GM19463 (cell line): ENCODE results near the gene FBXO17.
"Not testable (repeated sequence)": the region's sequence is repeated elsewhere in the genome, so short reads cannot be mapped to it uniquely, and the experiment has no call there.

Experiments
- ATAC-seq: cut with Tn5 transposase; IDR thresholded peaks from one replicate; pipeline ENCODE4 v1.9.1; 2021; ENCODE audit warnings: mild to moderate bottlenecking, moderate library complexity; ENCODE audit not compliant: unreplicated experiment

FBXO17 gene

GRCh38 chr19:38945562-38946228 lies 29.8 kb downstream of the FBXO17 start:
- ATAC-seq: no peak

- no peak for ATAC-seq
Measured at GRCh38 chr19:38944981-38945506, 30.5 kb downstream of the FBXO17 start.

DNA sequence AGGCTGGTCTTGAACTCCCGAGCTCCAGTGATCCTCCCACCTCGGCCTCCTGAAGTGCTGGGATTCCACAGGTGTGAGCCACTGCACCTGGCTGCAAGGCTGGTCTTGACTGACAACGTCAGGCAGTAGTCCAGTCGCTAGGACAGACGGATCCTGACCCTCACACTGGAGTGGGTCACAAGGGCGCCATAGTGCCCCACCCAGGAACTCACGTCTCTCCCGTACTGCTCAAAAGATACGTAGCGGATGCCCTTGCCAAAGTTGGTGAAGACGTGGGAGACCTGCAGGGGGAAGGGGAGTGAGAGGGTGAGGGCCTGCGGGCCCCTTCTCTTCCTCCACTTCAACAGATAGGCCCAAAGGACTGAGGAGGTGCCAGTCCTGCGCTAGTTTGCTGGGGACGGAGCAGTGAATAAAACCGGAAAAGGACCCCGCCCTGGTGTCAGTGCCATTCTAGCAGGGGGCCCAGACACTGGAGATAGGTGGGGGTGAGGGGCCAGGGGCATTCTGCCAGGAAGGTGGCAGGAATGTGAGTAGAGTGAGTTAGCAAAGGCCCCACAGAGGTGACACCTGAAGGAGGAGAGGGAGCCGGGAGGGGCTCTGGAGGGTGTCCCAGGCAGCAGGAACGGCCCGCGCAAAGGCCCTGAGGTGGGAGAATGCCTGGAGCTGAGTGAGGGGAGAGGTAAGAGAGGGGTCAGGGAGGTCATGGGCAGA lies 32.9 kb downstream of the FBXO17 start:
- ATAC-seq: no peak

GRCh38 chr19:38941979-38942378 lies 33.6 kb downstream of the FBXO17 start:
- no peak for ATAC-seq

- ATAC-seq: not testable (repeated sequence)
Measured at GRCh38 chr19:38941466-38941865, 34.1 kb downstream of the FBXO17 start.

DNA sequence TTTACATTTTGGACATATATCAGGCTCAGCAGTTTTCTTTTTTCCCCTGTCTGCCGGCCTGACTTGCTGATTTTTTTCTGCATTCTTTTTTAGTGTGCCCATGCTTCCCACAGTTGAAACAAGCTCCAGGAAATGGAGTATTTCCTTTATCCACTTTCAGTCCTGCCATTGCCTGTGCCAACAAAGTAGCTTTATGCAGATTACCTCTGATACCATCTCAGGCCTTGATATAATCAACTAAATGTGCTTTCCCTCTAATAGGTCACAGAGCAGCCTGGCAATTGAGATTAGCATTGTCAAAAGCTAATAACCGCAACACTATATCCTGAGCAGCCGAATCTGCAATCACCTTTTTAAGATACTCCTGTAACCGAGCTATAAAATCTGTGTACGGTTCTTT lies 35.6 kb downstream of the FBXO17 start:
- no peak for ATAC-seq

DNA sequence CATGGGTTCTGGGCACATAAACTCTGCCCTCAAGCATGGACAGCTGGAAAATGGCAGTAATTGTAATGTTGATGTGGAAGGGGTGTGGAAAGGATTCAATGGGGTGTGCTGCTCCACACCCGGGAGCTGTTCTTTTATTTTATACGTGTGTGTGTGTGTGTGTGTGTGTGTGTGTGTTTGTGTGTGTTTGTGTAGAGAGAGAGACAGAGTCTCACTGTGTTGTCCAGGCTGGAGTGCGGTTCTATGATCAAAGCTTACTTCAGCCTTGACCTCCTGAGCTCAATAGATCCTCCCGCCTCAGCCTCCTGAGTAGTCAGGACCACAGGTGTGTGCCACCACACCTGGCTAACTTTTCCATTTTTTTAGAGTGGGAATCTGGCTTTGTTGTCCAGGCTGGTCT lies 42.0 kb downstream of the FBXO17 start:
- no peak for ATAC-seq

GRCh38 chr19:38932425-38933179 lies 42.9 kb downstream of the FBXO17 start:
- no peak for ATAC-seq

DNA sequence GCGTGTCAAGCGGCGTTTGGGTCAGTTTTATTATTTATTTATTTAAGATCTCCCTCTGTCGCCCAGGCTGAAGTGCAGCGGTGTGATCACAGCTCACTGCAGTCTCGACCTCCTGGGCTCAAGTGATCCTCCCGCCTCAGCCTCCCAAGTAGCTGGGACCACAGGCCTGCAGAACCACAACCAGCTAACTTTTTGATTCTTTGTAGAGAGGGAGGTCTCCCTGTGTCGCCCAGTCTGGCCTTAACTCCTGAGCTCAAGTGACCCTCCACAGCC lies 44.1 kb downstream of the FBXO17 start:
- ATAC-seq: no peak

GRCh38 chr19:38930776-38931520 lies 44.6 kb downstream of the FBXO17 start, which contains the start of gene MRPS12:
MRPS12 (plus strand) TSS chr19:38930944; CDS start chr19:38931295, 351 bp downstream.
- peak; percentile 89 for ATAC-seq

DNA sequence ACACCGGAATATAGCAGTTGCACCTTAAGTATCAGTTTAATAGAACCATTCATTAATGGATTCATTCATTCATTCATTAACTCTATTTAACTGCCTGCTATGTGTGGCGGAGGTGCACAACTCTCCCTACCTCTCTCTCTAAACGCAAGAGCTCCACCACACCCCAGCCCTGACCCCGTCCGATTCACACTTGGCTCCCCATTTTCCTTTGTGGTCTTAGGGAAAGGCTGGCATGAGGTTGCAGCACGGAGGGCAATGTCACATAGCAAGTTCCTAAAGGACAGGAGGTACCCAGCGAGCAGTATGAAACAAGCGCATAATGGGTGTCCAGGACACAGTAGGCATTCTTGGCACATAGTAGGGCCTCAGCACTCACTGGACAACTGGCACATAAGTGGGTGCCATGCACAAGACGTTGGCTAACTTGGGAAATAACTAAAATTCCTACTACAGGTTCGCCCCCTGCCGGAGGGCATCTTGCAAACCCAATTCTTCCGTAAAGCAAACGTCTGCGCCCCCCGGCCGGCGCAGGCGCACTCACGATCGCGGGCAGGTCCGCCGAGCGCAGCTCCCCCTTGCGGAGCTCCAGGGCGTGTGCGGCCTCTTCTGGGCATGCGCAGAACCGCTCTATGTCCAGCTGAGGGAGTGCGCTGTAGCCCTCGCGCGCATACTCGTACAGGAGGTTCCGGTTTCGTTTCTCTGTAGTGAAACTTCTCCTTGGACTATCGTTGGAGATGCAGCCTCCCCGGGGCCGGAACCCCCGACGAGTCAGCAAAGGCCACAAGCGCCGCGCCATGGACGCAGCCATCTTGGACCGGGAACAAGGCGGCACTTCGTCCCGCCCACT lies 45.4 kb downstream of the FBXO17 start, which contains the start of gene SARS2:
Gene SARS2, minus strand, starts transcription at position 835 of the 847 bp plus-strand sequence. Its CDS starts 27 bp downstream, at position 808.
- peak; percentile 65 for ATAC-seq

DNA sequence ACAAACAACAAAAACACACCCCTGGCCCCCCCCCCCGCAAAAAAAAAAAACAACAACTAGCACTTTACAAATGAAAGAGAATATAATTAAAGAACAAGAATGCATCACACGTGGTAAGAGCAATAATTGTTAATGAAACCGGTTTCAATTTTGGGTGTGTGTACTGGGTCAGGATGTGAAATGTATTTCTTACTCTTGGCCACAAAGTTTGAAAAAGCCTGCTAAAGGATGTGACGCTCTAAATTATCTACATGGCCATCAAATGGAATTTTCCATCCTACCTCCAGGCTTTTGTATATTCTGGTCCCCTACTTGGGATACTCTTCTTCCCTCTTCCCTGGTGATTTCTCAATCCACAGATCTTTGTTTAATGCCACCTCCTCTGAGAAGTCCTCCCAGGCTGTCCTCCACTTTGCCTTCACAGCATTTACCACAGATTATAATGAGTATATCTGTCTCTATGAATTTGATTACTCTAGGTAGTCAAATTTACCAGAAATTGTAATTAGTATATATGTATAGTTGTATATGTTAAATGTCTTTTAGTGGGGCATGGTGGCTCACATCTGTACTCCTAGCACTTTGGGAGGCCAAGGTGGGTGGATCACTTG lies 47.0 kb downstream of the FBXO17 start:
- ATAC-seq: no peak

DNA sequence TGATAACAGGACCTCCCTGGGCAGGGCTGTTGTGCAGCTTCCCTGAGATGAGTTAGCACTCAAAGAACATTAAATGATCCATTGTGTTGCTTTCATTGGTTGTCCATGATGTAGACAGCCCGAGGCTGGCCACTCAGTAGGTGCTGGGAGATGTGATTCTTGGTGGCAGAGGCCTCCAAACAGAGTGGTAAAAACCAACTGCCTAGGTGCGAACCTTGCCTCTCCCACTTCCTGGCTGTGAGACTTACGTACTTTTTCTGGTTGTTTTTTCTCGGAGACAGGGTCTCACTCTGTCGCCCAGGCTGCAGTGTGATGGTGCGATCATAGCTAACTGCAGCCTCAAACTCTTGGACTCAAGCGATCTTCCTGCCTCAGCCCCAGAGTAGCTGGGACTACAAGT lies 51.2 kb downstream of the FBXO17 start:
- no peak for ATAC-seq

GRCh38 chr19:38922482-38922881 lies 53.1 kb downstream of the FBXO17 start:
- no peak for ATAC-seq

DNA sequence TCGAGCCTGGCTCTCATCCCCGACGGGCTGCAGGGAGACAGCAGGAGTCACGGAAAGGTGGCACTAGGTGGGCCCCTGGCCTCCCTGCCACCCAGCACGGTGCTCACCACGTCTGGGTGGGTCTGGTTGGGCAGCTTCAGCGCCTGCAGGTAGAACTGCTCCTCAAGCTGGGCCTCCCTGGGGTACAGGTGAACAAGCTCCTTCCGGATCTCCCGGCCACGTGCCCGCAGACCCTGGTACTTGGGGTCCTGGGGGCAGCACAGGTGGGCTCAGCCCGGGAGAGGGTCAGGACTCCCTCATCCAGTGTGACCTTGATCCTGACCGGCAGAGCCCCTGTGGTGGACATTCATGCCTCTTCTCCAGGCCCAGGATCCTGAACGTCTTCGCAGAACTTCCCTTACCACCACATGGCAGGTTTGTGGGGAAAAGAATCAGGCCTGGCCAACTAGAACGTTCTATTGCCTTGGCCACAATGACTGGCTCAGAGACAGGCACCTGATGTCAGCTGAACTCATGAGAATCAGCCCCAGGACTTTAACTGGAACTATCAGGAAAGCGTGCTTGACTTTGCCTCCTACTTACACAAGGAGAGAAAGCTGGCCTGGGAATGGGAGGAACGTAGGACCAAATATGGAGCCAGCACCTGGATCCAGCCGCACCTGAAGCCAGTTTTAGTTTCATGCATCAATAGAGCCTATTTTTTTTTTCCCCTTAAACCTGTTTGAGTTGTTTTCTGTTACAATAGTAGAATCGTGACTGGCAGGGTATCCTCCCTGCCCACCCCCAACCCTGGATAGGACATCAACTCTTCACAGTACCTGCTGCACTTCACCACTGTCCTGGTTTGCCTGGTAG lies 53.9 kb downstream of the FBXO17 start:
- no peak for ATAC-seq

DNA sequence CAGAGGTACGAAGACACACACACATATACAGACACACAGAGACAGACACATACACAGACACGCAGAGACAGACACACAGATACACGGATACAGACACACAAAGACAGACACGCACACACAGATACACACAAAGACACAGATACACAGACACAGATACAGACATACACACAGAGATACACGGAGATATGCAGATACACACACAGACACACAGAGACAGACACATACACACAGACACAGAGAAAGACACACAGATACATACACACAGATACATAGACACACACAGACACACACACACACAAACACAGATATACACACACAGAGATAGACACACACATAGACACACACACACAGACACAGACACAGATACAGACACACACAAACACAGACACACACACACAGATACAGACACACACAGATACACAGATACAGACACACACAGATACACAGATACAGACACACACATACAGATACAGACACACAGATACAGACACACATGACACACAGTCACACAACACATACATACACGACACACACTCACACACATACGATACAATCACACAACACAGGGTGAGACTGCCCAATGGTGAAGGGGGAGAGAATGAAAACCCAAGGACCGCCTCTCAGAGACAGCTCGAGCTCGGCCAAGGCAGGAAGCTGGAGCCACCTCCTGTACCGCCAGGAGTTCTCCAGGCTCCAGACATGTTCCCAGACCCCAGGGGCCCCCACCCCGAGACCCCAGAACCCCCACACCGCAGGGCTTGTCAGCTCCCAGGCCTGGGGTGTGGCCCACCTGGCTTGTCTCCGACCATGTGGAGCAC lies 54.7 kb downstream of the FBXO17 start:
- no peak for ATAC-seq

DNA sequence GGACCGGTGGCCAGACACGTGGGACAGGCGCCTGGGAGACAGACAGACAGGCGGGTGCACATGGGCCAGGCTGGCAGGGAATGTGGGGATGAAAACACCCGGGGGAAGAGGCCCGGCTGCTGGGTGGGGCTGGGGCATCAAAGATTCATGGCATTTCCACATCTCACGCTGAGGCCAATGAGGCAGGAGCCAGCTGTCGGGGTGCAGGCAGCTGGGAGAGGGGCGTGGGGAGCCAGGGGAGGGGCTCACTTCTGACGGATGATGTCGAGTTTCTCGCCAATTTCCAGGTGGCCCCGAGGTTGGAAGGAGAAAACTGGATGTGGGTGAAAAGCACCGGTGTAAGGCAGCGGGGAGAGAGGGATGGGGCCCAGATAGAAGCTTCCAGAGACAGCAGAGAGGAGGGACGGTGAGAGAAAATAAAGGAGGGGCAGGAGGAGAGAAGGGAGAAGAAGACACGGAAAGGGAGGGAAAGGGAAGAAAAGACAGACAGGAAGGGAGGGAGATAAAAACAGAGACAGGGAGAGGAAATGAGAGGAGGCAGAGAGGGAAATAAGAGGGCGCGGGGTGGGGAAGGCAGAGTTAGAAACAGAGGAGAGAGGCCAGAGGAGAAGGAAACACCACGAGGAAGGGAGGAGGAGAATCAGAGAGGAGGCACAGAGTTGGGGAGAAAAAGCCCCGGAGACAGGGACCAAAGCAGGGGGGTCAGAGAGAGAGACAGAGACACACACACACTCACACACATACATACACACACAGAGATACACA lies 55.5 kb downstream of the FBXO17 start:
- no peak for ATAC-seq
